Muscle of back (tissue), 13 donors: ENCODE measurements around the gene ARHGAP5. TPM values are rescaled to one million over a fixed set of nuclear protein-coding genes. Genes with fewer than 3 reads are reported as not detected.
A peak's percentile ranks its signal among the peaks of the same experiment; 100 is the strongest.

Experiments used
- DNase-seq, 3 donors: peaks; one replicate each; pipeline versions ENCODE4 v3.0.0 to v3.0.0-alpha.2; 2013
- long read RNA-seq, 9 donors: transcript quantifications; one replicate each; lab custom pipeline, GENCODE V29; 2026
- polyA plus RNA-seq, 10 donors: library from polyadenylated mRNA; unstranded; fragments of 120-200 nt; gene quantifications; one replicate each; pipeline ENCODE4 v1.2.1, GENCODE V29; 2013; ENCODE audit not compliant: insufficient read length in 10 of 10

Gene ARHGAP5, protein sequence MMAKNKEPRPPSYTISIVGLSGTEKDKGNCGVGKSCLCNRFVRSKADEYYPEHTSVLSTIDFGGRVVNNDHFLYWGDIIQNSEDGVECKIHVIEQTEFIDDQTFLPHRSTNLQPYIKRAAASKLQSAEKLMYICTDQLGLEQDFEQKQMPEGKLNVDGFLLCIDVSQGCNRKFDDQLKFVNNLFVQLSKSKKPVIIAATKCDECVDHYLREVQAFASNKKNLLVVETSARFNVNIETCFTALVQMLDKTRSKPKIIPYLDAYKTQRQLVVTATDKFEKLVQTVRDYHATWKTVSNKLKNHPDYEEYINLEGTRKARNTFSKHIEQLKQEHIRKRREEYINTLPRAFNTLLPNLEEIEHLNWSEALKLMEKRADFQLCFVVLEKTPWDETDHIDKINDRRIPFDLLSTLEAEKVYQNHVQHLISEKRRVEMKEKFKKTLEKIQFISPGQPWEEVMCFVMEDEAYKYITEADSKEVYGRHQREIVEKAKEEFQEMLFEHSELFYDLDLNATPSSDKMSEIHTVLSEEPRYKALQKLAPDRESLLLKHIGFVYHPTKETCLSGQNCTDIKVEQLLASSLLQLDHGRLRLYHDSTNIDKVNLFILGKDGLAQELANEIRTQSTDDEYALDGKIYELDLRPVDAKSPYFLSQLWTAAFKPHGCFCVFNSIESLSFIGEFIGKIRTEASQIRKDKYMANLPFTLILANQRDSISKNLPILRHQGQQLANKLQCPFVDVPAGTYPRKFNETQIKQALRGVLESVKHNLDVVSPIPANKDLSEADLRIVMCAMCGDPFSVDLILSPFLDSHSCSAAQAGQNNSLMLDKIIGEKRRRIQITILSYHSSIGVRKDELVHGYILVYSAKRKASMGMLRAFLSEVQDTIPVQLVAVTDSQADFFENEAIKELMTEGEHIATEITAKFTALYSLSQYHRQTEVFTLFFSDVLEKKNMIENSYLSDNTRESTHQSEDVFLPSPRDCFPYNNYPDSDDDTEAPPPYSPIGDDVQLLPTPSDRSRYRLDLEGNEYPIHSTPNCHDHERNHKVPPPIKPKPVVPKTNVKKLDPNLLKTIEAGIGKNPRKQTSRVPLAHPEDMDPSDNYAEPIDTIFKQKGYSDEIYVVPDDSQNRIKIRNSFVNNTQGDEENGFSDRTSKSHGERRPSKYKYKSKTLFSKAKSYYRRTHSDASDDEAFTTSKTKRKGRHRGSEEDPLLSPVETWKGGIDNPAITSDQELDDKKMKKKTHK (N-terminal part only)
- 10 to 100 TPM; 39.6 to 51.0 (median 47.3) TPM for polyA plus RNA-seq
- long read RNA-seq, donor 1, transcript ARHGAP5-201 (1 exons, 3,207 nt): major isoform, 11 of 16 reads
- long read RNA-seq, donor 1, partial matches to known transcripts: 5 of 16 reads
- long read RNA-seq, donor 1, other reads (novel, unspliced or antisense): 0 of 16 reads
- long read RNA-seq, donor 2, transcript ARHGAP5-201 (1 exons, 3,207 nt): major isoform, 12 of 12 reads
- long read RNA-seq, donor 2, partial matches to known transcripts: 0 of 12 reads
- long read RNA-seq, donor 2, other reads (novel, unspliced or antisense): 0 of 12 reads
- long read RNA-seq, donor 3, partial matches to known transcripts: 0 of 2 reads
- long read RNA-seq, donor 3, other reads (novel, unspliced or antisense): 0 of 2 reads
- long read RNA-seq, donor 4, transcript ARHGAP5-201 (1 exons, 3,207 nt): major isoform, 5 of 5 reads
- long read RNA-seq, donor 4, partial matches to known transcripts: 0 of 5 reads
- long read RNA-seq, donor 4, other reads (novel, unspliced or antisense): 0 of 5 reads
- long read RNA-seq, donor 5, transcript ARHGAP5-201 (1 exons, 3,207 nt): major isoform, 7 of 12 reads
- long read RNA-seq, donor 5, partial matches to known transcripts: 5 of 12 reads
- long read RNA-seq, donor 5, other reads (novel, unspliced or antisense): 0 of 12 reads
- long read RNA-seq, donor 6, transcript ARHGAP5-201 (1 exons, 3,207 nt): major isoform, 11 of 11 reads
- long read RNA-seq, donor 6, partial matches to known transcripts: 0 of 11 reads
- long read RNA-seq, donor 6, other reads (novel, unspliced or antisense): 0 of 11 reads
- long read RNA-seq, donor 7, partial matches to known transcripts: 5 of 9 reads
- long read RNA-seq, donor 7, other reads (novel, unspliced or antisense): 0 of 9 reads
- long read RNA-seq, donor 8, transcript ARHGAP5-201 (1 exons, 3,207 nt): major isoform, 11 of 22 reads
- long read RNA-seq, donor 8, partial matches to known transcripts: 11 of 22 reads
- long read RNA-seq, donor 8, other reads (novel, unspliced or antisense): 0 of 22 reads
- long read RNA-seq, donor 9, partial matches to known transcripts: 0 of 3 reads
- long read RNA-seq, donor 9, other reads (novel, unspliced or antisense): 0 of 3 reads

DNA sequence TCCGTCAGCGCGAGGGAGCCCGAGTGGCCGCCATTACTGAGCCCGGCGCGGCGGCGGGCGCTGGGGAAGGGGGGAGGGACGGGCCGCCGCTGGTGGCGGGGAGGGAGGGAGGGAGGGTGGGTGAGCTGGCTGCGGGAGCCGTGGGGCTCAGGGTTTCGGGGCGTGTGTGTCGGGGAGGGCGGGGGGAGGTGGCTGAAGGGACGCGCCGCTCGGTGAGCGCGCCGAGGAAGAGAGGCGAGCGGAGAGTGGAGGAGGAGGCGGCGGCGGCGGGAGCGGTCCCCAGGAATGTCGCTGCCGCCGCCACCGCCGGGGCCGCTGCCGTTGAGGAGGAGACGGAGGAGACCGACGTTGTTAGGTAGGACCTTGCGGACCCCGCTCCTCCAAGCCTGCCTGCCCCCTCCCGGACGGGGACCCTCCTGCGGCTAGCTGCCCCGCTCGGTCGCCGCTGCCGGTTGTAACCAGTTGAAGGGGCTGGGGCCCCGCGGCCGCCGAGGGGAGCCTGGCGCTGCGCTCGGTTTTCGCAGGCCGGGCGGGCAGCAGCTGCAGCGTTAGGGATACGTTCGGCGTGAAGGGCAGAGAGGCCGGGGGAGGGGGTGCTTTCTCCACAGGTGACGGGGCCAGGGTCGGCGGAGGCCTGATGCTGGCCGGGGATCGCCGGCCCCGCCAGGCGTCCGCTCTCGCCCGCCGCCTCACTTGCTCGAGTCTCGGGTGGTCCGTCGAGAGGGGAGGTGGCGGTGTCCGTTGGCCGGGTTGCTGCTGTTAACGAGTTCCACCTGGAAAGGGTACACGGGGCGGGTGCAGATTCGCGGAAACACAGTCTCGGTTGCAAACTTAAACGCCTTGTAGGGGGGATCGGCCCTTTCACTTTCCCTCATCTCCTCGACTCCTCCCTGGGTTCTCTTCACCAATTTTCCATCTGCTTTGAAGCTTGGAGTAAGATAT lies at the start of gene ARHGAP5:
TSS of gene ARHGAP5 (plus strand) at position 224 of the 942 bp plus-strand sequence. CDS start 13,366 bp downstream, outside the sequence.
- peak in 2 of 3 donors; percentile 70 to 93 for DNase-seq

DNA sequence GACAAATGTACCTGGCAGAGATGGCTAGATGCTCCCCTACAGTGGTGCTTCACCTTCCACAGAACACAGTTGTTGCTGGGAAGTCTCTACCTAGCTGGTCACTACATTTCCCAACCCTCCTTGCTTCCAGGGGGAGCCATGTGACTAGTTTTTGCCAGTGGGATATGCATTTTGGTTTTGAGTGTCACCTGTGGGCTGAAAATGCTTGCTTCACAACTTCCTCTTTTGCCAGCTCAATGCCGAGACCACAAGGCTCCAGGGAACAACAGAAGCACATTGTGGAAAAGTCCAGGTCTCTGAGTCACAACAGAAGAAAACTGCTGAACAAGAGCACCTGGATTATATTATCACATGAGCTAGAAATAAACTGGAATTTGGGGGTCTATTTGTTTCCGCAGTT lies 48.5 kb upstream of the ARHGAP5 start:
- peak in 1 of 3 donors; percentile 10 for DNase-seq

DNA sequence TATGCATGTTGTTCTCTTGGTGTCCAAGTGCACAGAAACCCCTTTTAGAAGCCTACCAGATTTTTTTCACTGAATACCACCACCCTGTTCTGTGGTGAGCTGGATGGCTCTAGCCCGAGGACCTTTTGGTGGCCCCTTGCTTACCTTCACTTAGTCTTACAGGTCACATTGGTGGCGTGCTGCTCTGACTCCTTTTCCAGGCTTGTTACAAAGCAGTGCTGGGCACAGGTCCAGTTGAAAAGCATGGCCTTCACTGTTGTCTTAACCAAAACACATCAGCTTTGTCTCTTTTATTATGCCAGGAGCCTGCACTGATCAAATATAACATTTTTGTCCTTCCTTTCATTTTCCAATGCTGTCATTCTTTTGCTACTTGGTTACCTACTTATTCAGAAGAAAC lies 43.6 kb upstream of the ARHGAP5 start:
- no peak for DNase-seq

DNA sequence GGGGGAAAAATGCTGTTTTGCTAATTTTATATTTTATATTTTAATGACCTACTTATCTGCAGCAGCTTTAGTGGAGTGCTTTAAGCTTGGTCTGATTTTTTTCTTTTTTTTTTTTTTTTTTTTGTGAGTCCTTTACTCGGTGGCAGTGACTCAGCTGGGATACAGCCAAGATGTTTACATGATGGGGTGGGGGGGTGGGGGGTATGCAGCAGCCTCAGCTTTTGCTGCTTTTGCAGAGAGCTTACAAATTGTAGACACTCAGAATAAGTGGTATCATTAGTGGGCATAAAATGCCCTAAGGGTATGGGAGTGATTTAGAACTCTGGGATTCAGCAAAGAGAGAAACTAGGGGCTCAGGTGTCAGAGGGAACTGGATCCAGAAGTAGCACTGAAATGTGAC lies 38.2 kb upstream of the ARHGAP5 start:
- DNase-seq: no peak

DNA sequence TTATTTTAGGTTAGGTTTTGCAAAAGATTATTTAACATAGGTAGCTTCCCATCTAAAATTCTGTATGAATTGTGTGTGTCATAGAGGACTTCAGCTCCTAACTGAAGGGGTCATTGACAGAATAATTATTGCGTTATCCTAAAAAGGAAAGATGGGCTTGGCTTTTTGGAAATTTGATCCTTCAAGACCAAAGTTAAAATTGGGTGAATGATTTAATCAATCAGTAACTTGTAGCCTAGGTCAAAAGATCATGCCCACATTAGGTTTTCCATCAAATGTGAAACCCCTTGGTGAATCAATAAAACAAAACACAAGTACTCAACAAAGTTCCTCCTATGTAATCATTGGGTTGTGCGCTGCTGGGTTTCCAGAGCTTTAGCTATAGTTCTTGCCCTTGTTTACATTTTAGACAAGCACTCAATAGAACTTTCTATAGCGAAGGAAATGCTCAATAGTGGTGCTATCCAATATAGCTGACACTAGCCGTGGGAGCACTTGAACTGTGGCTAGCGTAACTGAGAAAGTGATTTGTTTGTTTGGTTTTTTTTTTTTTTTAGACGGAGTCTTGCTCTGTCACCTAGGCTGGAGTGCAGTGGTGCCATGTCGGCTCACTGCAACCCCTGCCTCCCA lies 37.6 kb upstream of the ARHGAP5 start:
- DNase-seq: no peak

DNA sequence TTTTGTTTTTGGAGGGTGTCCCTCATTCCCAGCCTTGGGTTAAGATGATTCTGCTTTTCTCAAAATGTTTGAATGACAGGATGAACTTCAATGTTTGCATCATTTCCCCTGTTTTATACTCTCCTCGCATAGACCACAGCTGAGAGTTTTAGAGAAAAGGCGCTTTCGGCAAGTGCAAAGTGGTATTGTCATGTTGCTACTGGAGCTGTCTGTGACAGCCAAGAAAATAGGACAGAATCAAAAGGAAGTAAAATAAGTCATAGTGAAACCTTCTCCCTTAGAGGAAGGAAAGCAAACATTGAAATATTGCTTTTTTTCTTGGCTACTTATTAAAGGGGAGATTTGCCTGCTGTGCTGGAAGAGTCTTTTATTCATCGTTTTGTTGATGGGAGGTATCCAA lies 33.5 kb upstream of the ARHGAP5 start:
- peak in 2 of 3 donors; percentile 8 to 14 for DNase-seq

DNA sequence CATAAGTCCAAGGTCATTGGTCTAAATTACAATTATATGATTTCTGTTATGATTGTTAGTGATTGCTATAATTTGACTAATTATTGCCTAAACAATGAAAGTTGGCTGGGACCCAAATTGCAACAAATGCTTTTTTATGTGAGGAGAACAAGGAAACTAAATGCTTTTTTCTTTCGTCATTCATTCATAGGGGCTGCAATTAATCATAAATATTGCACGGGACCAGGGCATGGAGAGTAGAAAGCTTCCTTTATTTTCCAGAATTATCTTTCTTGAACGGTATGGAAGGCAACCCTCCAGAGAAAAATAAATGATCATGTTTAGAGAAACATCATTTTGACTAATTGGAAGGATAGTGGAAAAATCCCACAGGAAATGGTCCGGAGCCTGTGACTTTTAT lies 32.6 kb upstream of the ARHGAP5 start:
- no peak for DNase-seq

DNA sequence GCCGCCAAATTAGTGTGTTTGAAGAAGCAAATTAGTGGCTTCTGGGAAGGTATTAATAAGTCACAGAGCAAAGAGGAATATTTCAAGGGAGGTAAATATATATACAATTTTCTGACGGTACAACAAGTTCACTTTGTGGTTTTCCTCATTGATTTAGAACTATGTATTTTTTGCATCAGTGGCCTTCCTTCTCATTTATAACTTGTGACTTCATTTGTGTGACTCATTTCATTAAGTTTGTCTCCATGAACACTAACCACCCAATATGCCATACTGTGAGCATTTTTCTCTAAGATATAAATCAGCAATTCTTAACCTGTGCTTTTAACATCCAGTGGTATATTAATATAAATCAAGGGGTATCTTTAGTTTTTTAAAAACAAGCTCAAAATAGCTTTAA lies 29.3 kb upstream of the ARHGAP5 start:
- no peak for DNase-seq

DNA sequence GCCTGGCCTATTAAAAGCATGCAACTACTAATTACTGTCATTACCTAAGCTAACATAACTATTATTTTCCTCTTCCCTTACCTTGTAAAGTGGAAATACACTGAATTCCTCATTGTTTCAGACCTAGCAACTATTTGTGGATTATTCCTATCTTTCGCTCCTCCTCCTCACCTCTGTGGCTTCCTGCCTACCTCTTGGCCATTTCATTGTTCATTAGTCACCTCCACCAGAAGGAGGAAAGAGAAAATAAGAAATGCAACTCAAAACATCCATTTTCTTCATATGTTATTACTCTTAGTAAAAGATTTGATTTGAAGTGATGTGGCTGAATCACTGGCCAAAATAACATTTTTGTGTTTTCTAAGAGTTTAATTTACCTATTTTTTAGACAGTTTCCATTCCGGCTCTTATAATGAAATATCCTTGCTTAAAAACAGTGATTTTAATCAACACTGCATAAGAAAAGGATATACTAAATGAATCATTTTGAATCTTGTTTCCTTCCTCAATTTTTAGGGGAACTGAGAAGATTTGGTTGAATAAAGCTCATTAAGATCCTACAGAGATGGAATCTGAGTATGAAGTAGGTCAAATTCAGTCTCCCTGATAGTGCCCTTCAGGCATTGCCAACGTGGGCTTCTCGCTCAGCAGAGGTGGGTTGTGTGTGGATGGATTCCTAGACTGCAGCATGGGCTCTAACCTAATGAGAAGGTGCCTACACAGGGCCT lies 27.6 kb upstream of the ARHGAP5 start:
- no peak for DNase-seq

DNA sequence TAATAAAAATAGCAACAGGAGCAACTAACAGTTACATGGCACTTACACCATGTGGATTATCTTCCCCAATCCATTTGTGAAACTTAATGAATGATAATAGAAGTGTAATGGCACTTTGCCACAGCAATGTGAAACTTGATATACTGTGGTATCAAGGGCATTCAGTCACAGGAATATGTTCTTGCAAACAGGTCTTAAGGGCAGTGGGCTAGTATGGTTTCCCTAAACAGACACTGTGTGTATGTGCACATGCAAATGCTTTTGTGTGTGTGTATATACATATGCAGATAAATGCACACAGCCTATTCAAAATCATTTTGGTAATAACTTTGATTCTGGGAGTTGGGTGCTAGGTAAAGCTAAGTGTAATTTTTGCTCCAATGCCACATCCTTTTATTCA lies 26.2 kb upstream of the ARHGAP5 start:
- no peak for DNase-seq

DNA sequence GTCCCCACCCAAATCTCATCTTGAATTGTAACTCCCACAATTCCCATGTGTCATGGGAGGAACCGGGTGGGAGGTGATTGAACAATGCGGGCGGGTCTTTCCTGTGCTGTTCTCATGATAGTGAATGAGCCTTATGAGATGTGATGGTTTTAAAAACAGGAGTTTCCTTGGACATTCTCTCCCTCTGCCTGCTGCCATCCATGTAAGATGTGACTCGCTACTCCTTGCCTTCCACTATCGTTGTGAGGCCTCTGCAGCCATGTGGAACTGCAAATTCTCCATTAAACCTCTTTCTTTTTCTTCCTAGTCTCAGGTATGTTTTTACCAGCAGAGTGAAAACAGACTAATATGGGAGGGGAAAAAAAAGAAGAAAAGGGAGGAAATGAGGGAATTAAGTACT lies 22.6 kb upstream of the ARHGAP5 start:
- no peak for DNase-seq

DNA sequence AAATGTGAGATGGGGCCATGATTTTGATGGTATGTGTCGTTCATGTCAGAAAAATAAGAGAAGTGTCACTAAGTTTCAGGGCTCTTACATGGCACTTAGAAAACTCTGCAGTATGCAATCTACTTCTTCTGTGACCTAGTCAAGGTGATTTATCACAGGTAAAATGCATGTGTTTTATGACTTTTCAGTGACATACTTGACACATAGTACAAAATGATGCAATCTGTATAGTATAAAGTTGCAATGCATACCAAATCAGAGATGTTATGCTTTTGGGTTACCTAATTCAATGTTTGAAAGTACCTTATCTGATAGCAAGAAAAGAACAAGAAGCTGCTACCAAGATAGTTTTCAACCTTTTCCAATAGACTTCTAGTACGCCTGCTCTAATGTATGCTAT lies 21.9 kb upstream of the ARHGAP5 start:
- DNase-seq: no peak

DNA sequence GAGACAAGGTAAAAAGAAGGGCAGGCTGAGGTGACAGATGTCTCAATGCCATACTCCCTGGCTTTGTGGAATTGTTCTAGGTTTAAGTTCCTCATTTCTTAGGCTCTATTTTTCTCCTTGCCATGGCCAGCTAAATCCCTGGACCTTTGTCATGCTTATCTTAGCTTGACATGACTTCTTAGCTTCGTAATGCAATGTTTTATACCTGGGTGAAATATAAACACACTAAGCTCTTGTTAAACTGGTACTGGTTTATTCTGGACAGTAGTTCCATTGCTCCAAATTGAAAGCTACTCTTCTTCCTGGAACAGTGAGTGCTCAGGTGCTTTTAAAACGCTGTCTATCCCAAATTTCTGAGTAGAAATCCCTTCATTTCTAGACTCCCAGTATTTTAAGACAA lies 17.4 kb upstream of the ARHGAP5 start:
- DNase-seq: no peak

DNA sequence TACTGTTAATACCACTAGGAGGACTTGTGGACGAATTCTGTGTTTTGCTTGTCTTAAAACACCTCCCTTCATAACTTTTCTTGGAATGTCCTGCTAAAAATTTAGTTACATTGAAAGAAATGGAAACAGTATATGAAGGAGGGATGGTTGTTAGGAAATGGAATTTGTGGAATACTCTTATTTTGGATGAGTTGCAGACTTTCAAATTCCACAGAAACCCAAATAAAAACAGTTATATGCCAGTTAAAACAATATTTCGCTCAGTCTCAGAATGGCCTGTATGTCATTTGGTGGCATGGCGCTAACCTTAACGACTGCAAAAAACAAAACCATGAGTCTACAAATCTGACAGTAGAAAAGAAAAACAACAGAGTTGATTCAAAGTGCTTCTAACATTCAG lies 12.2 kb upstream of the ARHGAP5 start:
- DNase-seq: no peak

DNA sequence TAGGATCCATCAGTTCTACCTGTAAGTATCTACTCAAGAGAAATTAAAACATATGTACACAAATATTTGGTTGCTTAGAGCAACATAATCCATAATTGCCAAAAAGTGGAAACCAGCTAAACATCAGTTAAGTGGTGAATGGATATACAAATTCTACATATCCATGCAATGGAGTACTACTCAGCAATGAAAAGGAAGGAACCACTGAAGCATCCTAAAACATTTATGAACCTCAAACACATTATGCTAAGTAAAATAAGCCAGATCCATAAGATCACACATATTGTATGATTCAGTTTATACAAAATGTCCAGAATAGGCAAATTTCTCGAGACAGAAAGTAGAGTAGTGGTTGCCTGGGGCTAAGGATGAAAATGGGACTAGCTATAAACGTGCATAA lies 8.4 kb upstream of the ARHGAP5 start:
- DNase-seq: no peak

DNA sequence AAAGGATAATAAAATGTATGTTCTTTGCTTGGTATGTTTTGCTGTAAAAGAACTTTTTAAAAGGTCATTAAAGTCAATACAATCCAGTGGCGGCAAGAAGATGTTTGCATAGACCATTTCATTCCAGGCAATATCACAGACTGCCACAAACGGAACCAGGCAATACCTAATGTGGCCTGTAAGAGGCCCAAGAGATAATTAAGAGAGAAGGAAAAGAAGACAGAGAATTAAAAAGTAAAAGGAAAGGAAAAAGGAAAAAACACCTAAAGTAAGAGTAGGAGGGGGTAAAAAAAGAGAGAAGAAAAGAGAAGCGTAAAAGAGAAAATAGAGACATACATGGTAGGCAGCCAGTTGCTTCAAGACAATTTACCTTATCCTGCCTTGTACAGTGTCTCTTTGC lies 6.8 kb upstream of the ARHGAP5 start:
- DNase-seq: no peak

DNA sequence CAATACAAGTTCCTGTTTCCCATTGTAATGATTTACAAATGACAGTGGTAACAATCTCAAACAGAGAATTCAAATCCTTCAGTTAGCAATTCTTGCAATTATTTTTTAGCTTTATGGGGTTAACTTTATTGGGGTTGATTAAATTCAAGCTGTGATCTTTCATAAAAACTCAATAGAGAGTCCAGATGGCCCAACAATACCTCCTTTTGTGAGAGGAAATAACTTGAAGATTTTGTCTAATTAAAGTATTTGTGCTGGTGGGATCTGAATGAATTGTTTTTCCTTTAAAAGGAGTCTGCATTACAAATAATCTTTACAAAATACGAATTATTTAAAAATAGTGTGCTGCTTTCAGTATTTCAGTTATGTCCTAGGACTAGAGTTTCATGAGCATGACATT lies 4.4 kb upstream of the ARHGAP5 start:
- no peak for DNase-seq
